ENCODE data around the gene P4HB.

GRCh38 chr17:81807839-81808238, 52.5 kb downstream of the P4HB start:
- no peak for TF ChIP-seq CTCF (IDR thresholded peaks at IDR 0.05)
- TF ChIP-seq POLR2A (IDR thresholded peaks at IDR 0.05), result no peak
- TF ChIP-seq EP300 (IDR thresholded peaks at IDR 0.05), result no peak

Measured in tibial nerve (tissue), 4 donors.